ENCODE results near the gene SLC38A9. TPM values are rescaled to one million over a fixed set of nuclear protein-coding genes. Genes with fewer than 3 reads are reported as not detected.

Gene SLC38A9
- polyA plus RNA-seq, 1 experiment, result 12.5 TPM

DNA sequence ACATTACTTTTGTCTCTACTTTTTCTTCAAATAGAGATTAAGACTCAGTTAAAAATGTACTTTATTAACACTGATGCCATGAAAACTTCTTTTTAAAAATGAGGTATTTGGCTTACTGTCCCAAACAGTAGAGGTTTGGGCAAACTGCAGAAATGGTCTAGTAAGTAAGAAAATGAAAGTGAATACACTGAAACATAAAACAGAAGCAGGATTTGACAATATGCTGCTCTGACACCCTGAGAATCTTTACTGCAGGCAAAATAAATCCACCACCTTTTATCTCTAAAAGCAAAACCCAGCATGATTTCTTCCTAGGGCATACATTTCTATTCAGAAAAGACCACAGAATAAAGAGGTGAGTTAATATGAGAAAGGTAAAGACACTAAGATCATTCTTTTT lies 86.2 kb downstream of the SLC38A9 start:
- ChIA-PET CTCF (interaction anchor here (0.6 kb wide), 1 partner anchor 206 kb away, joined by 3 read pairs; no protein-coding TSS in a partner anchor), POLR2A (no interaction called here)
- Histone ChIP-seq H3K36me3 (ENCODE audit: control insufficient read depth, insufficient read depth, low read length) (0 out of 2 replicates have a peak, but pooled peaks cover 1% of the 10 kb centered on the region), H3K27me3 (ENCODE audit: control insufficient read depth, insufficient read depth, low read length) (no peaks in the 10 kb centered on the region), H3K4me3 (ENCODE audit: low read depth, low read length) (no peak overlapping the region)
- TF ChIP-seq, protein P1, sequence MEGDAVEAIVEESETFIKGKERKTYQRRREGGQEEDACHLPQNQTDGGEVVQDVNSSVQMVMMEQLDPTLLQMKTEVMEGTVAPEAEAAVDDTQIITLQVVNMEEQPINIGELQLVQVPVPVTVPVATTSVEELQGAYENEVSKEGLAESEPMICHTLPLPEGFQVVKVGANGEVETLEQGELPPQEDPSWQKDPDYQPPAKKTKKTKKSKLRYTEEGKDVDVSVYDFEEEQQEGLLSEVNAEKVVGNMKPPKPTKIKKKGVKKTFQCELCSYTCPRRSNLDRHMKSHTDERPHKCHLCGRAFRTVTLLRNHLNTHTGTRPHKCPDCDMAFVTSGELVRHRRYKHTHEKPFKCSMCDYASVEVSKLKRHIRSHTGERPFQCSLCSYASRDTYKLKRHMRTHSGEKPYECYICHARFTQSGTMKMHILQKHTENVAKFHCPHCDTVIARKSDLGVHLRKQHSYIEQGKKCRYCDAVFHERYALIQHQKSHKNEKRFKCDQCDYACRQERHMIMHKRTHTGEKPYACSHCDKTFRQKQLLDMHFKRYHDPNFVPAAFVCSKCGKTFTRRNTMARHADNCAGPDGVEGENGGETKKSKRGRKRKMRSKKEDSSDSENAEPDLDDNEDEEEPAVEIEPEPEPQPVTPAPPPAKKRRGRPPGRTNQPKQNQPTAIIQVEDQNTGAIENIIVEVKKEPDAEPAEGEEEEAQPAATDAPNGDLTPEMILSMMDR (IDR thresholded peaks at IDR 0.05; ENCODE audit: insufficient read depth, low read depth, low read length), result no peak
- DNase-seq (ENCODE audit: low read depth), result no peak

DNA sequence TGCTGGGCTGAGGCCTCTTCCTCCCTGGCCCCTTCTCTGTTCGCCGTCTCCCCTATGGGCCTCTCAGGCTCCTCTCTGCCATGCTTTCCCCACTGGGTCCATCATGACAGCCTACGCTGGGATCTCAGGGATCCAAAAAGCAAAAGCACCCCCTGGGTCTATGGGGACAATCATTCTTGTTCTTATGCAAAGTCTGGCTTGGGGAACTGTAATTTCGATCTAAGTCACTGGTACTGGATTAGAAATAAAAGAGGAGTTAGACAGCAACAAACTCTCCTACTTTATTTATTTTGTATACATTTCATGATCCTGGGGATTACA lies 86.6 kb downstream of the SLC38A9 start:
- TF ChIP-seq, protein P1 (IDR thresholded peaks at IDR 0.05; ENCODE audit: insufficient read depth, low read depth, low read length), result no peak
- no peak for DNase-seq (ENCODE audit: low read depth)
- no peaks in the 10 kb centered on the region for H3K27me3 ChIP-seq (ENCODE audit: control insufficient read depth, insufficient read depth, low read length)
- no peak overlapping the region for H3K4me3 ChIP-seq (ENCODE audit: low read depth, low read length)
- ChIA-PET POLR2A (no interaction called here), CTCF (no interaction called here)
- 0 out of 2 replicates have a peak, but pooled peaks cover 1% of the 10 kb centered on the region for H3K36me3 ChIP-seq (ENCODE audit: control insufficient read depth, insufficient read depth, low read length)

DNA sequence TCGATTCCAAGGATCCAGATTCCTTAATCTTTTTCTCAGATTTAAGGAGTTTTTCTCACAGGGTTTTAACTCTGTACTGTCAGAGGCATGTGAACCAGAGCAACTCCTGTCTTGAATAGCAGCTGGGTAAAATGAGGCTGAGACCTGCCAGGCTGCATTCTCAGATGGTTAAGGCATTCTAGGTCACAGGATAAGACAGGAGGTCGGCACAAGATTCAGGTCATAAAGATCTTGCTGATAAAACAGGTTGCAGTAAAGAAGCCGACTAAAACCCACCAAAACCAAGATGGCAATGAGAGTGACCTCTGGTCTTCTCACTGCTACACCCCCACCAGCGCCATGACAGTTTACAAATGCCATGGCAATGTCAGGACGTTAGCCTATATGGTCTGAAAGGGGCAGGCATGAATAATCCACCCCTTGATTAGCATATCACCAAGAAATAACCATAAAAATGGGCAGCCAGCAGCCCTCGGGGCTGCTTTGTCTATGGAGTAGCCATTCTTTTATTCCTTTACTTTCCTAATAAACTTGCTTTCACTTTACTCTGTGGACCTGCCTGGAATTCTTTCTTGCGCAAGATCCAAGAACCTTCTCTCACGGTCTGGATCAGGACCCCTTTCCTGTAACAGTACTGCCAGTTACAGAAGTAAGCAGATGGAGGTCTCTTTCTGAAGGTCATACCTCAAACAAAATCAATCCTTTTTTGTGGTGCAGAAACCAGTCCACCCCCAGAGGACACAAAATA lies 87.1 kb downstream of the SLC38A9 start:
- TF ChIP-seq, protein P1 (IDR thresholded peaks at IDR 0.05; ENCODE audit: insufficient read depth, low read depth, low read length), result no peak
- POLR2A ChIA-PET, result no interaction called here
- CTCF ChIA-PET, result no interaction called here
- no peak overlapping the region for H3K4me3 ChIP-seq (ENCODE audit: low read depth, low read length)
- DNase-seq (ENCODE audit: low read depth), result no peak
- no peaks in the 10 kb centered on the region for H3K27me3 ChIP-seq (ENCODE audit: control insufficient read depth, insufficient read depth, low read length)
- 0 out of 2 replicates have a peak, but pooled peaks cover 1% of the 10 kb centered on the region for H3K36me3 ChIP-seq (ENCODE audit: control insufficient read depth, insufficient read depth, low read length)

DNA sequence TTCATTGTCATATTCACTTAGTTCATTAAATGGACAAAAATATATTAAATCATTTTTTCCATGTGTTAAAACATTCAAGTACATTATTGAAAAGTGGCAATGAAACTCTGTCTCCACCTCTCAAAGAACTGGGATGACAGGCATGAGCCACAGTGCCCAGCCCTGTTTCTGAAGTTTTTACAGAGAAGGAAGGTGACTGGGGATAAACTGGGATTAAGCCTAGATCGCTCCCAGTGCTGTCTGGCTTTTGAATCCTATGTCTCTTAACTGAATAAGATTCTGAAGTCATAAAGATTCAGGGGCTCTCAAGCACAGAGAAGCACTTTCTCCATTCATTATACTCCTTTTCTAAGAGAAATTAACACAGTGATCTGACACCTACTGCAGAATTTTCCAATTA lies 88.3 kb downstream of the SLC38A9 start:
- TF ChIP-seq, protein P1 (IDR thresholded peaks at IDR 0.05; ENCODE audit: insufficient read depth, low read depth, low read length), result no peak
- DNase-seq (ENCODE audit: low read depth), result no peak
- Histone ChIP-seq H3K36me3 (ENCODE audit: control insufficient read depth, insufficient read depth, low read length) (0 out of 2 replicates have a peak, but pooled peaks cover 1% of the 10 kb centered on the region), H3K27me3 (ENCODE audit: control insufficient read depth, insufficient read depth, low read length) (no peaks in the 10 kb centered on the region), H3K4me3 (ENCODE audit: low read depth, low read length) (no peak overlapping the region)
- CTCF ChIA-PET, result interaction anchor here (0.6 kb wide), 1 partner anchor 11 kb away, joined by 3 read pairs; no protein-coding TSS in a partner anchor
- POLR2A ChIA-PET, result no interaction called here

DNA sequence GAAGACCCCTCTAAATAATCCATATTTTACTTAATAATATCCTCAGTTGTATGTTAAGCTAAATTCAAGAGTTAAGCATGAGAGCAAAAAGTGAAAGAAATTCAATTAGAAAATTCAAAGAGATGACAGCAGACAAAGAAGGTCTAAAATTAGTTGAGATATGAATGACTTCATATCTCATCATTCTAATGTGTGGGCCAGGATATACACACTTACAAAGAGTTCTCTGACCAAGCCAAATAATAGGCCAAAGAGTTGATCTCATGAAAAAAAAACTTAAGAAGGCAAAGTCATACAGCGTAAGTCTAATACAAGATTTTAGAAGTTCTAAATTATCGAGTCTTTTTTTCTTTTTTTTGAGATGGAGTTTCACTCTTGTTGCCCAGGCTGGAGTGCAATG lies 89.7 kb downstream of the SLC38A9 start:
- POLR2A ChIA-PET, result no interaction called here
- Histone ChIP-seq H3K4me3 (ENCODE audit: low read depth, low read length) (no peak overlapping the region), H3K36me3 (ENCODE audit: control insufficient read depth, insufficient read depth, low read length) (0 out of 2 replicates have a peak, but pooled peaks cover 1% of the 10 kb centered on the region), H3K27me3 (ENCODE audit: control insufficient read depth, insufficient read depth, low read length) (no peaks in the 10 kb centered on the region)
- TF ChIP-seq, protein P1 (IDR thresholded peaks at IDR 0.05; ENCODE audit: insufficient read depth, low read depth, low read length), result no peak
- DNase-seq (ENCODE audit: low read depth), result no peak
- CTCF ChIA-PET, result interaction anchor here (0.7 kb wide), 1 partner anchor 37 kb away, joined by 4 read pairs; no protein-coding TSS in a partner anchor
